ENCODE data around the gene MSH6.
A peak's percentile ranks its signal among the peaks of the same experiment; 100 is the strongest.

MSH6 gene, protein sequence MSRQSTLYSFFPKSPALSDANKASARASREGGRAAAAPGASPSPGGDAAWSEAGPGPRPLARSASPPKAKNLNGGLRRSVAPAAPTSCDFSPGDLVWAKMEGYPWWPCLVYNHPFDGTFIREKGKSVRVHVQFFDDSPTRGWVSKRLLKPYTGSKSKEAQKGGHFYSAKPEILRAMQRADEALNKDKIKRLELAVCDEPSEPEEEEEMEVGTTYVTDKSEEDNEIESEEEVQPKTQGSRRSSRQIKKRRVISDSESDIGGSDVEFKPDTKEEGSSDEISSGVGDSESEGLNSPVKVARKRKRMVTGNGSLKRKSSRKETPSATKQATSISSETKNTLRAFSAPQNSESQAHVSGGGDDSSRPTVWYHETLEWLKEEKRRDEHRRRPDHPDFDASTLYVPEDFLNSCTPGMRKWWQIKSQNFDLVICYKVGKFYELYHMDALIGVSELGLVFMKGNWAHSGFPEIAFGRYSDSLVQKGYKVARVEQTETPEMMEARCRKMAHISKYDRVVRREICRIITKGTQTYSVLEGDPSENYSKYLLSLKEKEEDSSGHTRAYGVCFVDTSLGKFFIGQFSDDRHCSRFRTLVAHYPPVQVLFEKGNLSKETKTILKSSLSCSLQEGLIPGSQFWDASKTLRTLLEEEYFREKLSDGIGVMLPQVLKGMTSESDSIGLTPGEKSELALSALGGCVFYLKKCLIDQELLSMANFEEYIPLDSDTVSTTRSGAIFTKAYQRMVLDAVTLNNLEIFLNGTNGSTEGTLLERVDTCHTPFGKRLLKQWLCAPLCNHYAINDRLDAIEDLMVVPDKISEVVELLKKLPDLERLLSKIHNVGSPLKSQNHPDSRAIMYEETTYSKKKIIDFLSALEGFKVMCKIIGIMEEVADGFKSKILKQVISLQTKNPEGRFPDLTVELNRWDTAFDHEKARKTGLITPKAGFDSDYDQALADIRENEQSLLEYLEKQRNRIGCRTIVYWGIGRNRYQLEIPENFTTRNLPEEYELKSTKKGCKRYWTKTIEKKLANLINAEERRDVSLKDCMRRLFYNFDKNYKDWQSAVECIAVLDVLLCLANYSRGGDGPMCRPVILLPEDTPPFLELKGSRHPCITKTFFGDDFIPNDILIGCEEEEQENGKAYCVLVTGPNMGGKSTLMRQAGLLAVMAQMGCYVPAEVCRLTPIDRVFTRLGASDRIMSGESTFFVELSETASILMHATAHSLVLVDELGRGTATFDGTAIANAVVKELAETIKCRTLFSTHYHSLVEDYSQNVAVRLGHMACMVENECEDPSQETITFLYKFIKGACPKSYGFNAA (N-terminal part only)

DNA sequence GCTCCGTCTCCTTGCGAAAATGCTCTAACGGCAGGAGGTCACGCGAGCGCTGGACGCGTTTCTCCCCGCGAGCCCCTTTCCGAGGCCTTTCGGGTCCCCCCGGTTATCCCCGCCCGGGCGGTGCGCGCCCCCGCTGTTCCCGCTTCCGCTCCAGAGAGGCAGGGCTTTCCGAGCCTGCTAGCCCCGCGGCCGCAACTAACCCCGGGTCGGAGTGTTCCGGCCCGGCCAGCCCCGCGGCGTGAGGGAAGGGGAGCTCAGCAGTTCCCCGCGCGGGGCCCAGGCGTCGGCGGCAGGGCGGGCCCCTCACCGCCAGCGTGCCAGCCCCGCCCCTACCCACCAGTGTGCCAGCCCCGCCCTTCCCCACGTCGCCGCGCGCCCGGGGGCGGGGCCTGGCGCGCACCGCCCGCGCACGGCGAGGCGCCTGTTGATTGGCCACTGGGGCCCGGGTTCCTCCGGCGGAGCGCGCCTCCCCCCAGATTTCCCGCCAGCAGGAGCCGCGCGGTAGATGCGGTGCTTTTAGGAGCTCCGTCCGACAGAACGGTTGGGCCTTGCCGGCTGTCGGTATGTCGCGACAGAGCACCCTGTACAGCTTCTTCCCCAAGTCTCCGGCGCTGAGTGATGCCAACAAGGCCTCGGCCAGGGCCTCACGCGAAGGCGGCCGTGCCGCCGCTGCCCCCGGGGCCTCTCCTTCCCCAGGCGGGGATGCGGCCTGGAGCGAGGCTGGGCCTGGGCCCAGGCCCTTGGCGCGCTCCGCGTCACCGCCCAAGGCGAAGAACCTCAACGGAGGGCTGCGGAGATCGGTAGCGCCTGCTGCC is at the start of gene MSH6:
Gene MSH6, plus strand, starts transcription at position 475 of the 815 bp plus-strand sequence. Its CDS starts 89 bp downstream, at position 564.
- peak; percentile 84 for DNase-seq

DNA sequence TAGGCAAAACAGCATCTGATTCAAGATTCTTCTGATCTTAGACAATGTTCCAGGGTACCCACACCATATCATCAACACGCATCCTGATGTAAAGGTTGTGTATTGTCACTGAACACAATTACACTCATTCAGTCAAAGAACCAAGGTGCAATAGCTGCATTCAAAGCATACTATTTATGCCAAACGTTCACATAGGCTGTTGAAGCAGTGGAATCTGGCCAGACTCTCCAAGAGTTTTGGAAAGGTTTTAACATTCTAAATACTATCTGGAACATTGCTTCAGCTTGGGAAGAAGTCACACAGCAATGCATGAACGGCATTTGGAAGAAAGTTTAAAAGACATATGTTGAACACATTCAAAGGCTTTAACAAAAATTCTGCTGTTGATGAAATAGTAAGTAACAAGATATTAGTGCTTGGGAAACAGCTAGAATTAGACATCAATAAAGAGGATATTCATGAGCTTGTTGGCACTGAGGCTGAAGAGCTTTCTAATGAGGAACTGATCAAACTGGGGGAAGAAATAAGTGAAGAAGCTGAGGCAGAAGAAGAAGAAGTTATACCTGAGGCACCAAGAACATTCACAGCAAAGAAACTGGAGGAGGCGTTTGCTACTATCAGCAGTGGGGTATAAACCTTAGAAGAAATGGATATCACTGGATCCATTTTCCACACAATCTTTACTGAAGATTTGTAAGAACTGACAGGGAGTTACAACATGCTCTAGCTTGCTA is 47.6 kb upstream of the MSH6 start:
- DNase-seq: no peak

DNA sequence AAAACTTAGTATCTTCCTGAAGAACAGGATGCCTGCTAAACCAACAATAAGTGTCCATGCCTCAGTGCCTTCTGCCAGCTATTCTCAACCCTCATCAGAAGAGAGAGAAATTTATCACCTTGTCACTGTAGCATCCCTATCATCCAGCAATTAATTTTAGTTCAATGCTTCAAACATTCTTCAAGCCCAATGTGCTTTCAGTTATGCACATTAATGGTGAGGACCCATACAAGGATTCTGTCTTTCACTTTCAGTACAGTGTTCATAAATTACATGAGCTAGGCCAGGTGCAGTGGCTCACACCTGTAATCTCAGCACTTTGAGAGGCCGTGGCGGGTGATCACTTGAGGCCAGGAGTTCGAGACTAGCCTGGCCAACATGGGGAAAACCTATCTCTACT is 47.0 kb upstream of the MSH6 start:
- DNase-seq: no peak

DNA sequence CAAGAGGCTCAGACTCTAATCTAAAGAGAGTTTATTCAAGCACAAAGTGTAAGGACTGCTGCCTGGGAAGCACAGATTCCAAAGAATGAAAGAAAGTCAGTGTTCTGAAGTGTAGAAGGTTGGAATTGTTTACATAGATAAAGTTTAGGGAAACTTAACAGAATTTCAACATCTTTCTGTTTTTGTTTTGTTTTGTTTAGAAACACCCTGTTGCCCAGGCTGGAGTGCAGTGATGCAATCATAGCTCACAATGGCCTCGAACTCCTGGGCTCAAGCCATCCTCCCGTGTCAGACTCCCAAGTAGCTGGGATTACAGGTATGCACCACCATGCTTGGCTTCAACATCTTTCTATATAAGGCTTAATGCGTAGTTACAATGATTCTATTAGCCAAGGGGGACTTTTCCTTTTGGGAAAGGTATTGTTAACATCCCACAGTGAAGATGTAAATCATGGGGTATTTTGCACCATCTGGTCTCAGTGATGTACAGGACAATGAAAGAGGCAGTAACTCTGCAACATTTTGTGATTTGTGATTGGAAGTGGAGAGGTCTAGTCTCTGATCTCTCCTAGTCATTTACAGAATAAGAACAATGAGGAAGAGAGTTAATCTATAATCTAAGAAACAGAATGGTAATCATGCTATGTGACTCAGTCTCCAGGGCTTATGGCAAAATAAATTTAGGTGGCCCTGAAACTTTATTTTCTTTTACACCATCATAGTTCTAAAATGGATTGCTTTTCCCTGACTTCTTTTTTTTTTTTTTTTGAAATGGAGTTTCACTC is 45.6 kb upstream of the MSH6 start:
- DNase-seq: no peak

DNA sequence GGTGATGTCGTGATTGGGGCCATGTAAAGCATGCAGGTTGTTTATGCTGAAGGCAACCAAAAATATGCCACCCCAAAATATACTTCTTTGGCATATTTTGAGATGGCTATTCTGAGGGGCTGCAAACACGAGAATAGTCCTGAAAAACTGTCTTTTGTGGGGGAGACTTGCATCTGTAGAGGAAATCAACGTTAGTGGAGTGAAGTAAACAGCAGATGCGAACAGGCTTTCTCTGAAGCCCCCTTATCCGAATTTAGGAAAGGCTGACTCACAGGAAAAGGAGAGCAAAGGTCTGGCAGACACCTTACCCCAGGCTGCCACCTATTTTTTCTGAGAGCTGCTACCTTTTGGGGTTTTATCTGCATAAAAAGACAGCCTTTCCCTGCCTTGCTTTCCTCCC is 44.6 kb upstream of the MSH6 start:
- no peak for DNase-seq

DNA sequence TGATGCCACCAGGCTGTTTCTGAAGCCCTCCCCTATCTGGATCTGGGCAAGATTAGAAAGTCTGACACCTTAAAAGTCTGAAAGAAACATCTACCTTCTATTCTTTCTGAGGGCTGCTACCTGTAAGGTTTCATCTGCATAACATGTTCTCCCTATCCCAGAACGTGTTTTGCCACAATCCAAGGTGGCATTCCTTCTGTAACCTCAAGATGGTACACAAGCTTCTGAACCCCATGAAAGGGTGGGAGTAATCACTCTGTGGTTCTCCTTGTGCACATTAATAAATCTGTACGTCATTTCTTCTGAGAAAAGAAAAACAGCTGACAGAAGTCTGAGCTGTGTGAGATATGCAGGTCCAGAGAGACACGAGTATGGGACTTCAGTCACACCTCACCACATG is 41.8 kb upstream of the MSH6 start:
- no peak for DNase-seq

DNA sequence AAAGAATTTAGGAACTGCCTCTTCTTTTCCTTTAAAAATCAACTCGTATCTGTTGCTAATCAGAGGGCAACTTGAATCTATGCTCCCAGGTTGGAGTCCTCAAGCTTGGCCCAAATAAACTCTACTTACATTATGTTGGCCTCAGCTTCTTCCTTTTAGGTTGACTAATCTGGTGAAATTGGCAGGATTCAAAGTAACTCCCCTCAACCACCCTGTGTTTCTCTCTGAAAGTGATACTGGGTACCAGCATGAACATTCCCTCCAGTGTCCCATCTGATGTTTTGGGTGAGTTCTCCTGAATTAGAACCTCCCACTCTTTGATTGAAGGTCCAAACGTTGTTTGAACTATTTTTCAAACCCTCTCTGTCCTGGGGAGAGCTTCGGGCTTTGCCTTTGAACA is 41.3 kb upstream of the MSH6 start:
- DNase-seq: no peak

DNA sequence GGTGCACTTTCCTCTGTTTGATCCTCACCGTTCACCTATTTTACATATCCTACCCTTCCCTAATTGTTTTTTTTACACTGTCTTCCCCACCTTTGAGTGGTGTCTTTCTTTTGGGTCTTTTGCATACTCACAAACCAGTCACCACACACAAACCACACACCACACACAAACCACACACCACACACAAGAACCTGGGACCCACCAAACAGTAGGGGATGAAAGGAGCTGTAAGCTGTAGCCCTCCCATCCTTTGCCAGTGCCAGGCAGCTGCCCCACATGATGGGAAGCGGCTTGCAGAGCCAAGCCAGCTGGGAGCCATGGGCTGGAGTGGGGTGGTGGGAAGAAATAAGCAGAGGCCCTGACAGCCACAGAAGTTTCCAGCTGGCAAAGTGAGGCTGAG is 38.9 kb upstream of the MSH6 start:
- no peak for DNase-seq

DNA sequence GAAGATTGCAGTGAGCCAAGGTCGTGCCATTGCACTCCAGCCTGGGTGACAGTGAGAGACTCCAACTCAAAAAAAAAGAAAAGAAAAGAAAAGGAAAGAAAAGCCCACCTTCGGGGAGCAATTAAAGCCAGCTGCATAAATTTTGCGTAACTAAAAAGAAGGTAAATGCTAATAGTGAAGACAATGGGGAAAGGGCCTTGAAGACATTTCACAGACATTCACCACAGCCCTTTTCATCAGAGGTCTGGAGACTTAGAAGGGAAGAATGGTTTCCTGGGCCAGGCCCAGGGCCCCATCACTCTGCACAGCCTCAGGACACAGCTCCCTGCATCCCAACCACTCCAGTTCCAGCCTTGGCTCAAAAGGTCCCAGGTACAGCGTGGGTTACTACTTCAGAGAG is 35.1 kb upstream of the MSH6 start:
- no peak for DNase-seq

DNA sequence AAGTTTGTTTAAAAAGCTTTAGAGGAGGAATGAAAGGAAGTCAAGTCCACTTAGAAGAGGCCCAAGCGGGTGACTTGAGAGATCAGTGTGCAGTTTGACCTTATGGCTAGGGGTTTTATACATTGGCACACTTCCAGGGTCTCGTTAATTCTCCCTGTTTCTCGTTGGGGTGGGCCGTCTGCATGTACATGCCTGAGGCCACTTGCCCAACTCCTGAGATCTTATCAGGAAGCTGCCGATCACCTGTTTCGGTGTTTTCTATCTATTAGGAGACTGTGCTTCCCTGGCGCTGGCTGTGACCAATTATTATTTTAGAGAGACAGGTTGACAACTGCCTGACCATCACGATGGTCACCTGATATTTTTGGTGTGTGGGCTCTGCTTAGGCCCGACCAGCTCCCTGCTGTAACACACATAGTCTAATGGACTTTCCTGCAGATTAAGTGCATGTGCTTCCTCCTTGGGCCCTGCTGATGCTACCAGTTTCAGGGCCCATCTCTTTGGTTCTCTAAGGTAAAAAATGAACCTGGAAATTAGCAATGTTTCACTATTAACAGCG is 31.0 kb upstream of the MSH6 start:
- no peak for DNase-seq

DNA sequence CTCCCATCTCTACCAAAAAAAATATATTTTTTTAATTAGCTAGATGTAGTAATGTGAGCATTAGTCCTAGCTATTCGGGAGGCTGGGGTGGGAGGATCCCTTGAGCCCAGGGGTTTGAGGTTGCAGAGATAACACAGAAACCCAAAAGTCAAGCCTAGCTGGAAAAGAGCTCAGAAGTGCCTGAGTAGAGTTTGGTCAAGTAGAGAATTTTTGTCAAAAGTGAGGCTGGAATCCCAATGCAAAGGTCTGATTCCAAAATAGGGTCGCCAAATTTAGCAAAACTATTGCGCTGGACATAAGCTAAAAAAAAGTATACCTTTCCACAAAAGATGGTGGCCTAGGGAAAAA is 15.5 kb upstream of the MSH6 start:
- DNase-seq: no peak

DNA sequence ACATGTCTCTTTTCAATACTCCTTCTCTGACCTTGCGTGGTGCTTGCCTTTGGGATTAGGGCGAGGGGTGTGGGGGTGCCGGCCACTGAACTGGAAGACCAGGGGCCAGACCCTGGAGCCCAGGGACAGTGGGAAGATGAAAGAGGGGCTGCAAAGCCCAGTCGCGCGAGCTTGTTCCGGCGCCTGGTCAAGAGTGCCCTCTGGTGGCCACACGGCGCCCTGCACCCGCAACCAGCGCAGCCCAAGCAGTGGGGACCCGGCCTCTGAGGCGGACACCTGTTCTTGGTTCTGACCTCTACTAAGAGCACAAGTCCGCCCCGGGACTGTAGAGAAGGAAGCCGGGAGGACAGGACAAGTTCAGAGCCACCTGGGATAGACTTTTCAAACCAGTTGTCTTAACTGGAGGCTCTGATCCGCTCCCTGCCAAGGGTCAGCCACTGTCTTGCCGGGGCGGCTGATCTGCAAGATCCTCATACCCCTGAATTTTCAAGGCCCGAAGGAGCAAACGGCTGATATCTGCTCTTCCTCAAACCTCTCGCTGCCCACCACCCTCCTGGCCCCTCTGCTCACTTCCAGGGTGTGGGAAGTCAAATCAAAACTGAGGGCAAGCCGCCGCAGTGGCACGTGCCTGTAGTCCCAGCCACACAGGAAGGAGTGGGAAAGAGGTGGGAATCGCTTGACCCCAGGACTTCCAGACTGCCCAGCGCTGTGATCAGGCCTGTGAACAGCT is 14.9 kb upstream of the MSH6 start:
- DNase-seq: no peak

DNA sequence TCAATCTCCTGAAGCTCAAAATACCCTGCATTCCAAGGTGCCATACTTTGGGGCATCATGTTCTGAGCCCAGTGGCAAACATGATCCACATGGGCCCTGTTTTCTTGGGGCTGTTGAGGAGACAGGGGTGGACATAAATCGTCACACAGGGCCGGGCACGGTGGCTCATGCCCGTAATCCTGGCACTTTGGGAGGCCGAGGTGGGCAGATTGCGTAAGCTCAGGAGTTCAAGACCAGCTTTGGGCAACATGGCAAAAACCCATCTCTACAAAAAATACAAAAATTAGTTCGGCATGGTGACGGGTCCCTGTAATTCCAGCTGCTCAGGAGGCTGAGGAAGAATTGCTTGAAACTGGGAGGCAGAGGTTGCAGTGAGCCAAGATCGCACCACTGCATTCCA is 13.6 kb upstream of the MSH6 start:
- DNase-seq: no peak

DNA sequence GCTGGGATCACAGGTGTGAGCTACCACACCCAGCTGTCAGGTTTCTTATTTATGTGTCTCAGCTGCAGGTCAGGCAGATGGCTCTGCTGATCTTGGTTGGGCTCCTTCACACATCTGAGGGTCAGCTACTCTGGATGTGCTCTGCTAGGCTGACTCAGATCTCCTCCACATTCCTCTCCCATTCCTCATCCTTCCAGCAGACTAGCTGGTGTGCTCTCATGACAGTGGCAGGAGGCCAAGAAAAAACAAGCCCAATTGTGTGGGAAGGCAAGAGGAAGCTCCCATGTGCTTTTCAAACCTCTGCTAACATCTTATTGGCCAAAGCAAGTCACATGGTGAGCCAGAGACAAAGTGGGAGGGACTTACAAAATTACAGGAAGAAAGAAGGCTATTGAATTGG is 11.7 kb upstream of the MSH6 start:
- DNase-seq: no peak

DNA sequence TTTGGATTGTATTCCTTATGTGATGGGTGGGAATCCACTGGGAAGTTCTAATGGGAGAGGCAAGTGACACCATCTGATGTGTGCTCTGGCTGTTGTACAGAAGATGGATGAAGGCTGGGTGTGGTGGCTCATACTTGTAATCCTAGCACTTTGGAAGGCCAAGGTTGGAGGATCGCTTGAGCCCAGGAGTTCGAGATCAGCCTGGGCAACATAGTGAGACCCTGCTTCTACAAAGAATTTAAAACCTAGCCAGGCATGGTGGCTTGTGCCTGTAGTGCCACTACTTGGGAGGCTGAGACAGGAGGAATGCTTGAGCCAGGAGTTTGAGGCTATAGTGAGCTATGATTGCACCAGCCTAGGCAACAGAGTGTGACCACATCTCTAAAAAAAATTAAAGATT is 10.6 kb upstream of the MSH6 start:
- DNase-seq: no peak

DNA sequence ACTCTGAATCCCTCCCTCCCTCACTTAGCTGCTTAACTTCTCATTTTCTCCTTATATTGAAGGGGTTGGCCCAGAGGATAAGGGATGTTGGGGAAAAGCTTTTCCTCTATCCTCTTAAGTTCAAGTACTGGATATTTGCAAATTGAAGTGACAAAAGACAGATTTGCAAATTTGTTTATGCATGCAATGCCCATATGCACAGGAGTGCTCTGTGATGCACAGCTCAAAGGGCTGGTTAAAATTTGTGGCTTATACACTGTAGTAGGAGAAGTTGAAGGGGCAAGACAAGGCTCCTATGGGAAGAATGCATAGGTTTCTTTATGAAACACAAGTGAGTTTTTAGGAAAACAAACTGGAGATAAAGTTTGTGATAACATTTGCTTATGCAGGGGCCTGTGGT is 8.4 kb upstream of the MSH6 start:
- no peak for DNase-seq

DNA sequence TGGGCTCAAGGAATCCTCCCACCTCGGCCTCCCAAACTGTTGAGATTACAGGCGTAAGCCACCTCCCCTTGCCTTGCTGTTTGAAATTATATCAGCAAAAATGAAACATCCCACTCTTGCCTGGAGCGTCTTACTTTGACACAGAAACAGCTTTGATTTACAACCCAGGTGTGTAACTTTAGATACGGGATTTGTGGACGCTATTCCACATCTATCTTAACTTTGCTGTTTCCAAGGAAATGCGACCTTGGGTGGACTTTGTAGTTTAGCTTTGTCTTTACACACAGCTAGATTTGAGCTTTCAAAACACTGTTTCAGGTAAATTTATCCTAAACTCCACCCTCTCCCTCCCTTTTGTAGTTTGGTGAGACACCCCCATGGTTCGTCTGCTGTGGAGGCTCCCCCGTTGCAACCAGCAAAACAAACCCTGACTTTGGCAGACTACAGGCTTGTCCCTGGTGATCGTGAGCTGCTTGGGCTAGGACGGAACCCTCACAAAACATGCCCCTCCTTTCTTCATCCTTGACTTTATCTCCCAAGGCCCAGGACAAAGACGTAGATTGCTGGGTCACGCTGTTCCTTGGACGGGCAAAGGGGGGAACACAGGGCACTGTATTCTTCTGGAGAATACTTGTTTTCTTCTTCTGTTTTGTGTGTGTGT is 5.5 kb upstream of the MSH6 start:
- DNase-seq: no peak

DNA sequence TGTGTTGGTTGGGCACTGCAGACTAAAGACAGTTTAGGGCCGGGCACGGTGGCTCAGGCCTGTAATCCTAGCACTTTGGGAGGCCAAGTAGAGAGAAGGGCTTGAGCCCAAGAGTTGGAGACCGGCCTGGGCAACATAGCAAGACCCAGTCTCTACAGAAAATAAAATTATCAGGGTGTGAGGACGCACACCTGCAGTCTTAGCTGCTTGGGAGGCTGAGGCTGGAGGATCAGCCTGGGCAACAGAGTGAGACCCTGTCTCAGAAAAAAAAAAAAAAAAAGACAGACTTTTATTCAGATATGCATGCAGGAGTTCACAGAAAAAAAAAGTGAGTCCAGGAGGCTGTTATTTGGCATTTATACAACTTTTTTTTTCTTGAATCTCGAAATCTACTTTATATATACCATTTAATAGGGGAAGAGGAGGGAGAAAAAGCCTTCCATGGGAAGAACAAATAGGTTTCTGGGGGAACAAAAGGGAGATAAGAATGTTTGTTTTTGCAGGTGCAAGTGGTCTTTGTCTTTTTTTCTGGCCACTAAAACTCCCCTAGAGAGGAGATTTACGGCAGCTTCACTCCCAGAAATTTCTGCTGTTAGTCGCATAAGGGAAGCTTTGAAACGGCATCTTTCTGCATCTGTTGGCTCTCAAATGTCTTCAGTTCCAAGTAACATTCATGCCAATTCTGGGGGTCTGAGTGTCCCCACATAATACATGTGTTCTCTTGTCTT is 4.1 kb upstream of the MSH6 start:
- DNase-seq: no peak

DNA sequence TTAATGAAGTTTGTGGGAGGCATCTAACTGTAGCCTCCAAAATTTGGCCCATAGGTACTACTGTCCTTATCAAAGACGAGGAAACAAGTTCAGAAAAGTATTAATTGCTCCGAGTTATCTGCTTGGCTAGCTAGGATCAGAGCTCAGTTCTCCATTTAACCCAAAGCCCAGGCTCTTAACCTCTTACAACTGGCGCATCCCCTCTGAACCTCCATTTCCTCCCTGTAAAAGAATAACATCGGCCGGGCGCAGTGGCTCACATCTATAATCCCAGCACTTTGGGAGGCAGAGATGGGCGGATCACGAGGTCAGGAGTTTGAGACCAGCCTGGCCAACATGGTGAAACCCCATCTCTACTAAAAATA is 3.5 kb upstream of the MSH6 start:
- DNase-seq: no peak
